DMS153 treated with DMSO at 0.1 percent for 48 hours (cell line): Measurements from ENCODE around the gene FMNL2.

Experiments
- DNase-seq: peaks from one replicate; lab custom pipeline; 2025; ENCODE audit not compliant: unreplicated experiment; lab: John Stamatoyannopoulos, UW

The FMNL2 gene

GRCh38 chr2:152630466-152630865, 295.5 kb downstream of the FMNL2 start:
- DNase-seq, result no peak

- no peak for DNase-seq
Measured at GRCh38 chr2:152632736-152633135, 297.8 kb downstream of the FMNL2 start.

GRCh38 chr2:152635635-152636298, 300.8 kb downstream of the FMNL2 start:
- DNase-seq, result peak; percentile 53

- DNase-seq, result no peak
Measured at GRCh38 chr2:152637251-152637650, 302.3 kb downstream of the FMNL2 start.

GRCh38 chr2:152638056-152638455, 303.1 kb downstream of the FMNL2 start:
- no peak for DNase-seq

- DNase-seq, result no peak
Measured at GRCh38 chr2:152638590-152638989, 303.6 kb downstream of the FMNL2 start.

- DNase-seq, result no peak
Measured at GRCh38 chr2:152644189-152644873, 309.4 kb downstream of the FMNL2 start.

- no peak for DNase-seq
Measured at GRCh38 chr2:152646264-152646663, 311.3 kb downstream of the FMNL2 start.

- DNase-seq, result no peak
Measured at GRCh38 chr2:152646775-152647174, 311.8 kb downstream of the FMNL2 start.

- peak; percentile 87 for DNase-seq
Measured at GRCh38 chr2:152647552-152647951, 312.6 kb downstream of the FMNL2 start.

- DNase-seq, result no peak
Measured at GRCh38 chr2:152648336-152648735, 313.4 kb downstream of the FMNL2 start.

GRCh38 chr2:152649997-152650396, 315.0 kb downstream of the FMNL2 start:
- DNase-seq, result no peak

- DNase-seq, result no peak
Measured at GRCh38 chr2:152650768-152651371, 315.9 kb downstream of the FMNL2 start.

GRCh38 chr2:152651834-152652233, 316.9 kb downstream of the FMNL2 start:
- DNase-seq, result no peak

GRCh38 chr2:152655880-152656279, 320.9 kb downstream of the FMNL2 start:
- no peak for DNase-seq

- DNase-seq, result no peak
Measured at GRCh38 chr2:152657043-152657442, 322.1 kb downstream of the FMNL2 start.

- no peak for DNase-seq
Measured at GRCh38 chr2:152658221-152658620, 323.2 kb downstream of the FMNL2 start.

- no peak for DNase-seq
Measured at GRCh38 chr2:152661076-152661475, 326.1 kb downstream of the FMNL2 start.

GRCh38 chr2:152664725-152665124, 329.8 kb downstream of the FMNL2 start:
- no peak for DNase-seq

GRCh38 chr2:152674334-152674733, 339.4 kb downstream of the FMNL2 start:
- no peak for DNase-seq

- DNase-seq, result no peak
Measured at GRCh38 chr2:152676461-152676860, 341.5 kb downstream of the FMNL2 start.

- no peak for DNase-seq
Measured at GRCh38 chr2:152678808-152679207, 343.8 kb downstream of the FMNL2 start.
